Aorta (tissue), 5 donors: ENCODE measurements around the gene CAPN5. TPM values are rescaled to one million over a fixed set of nuclear protein-coding genes. Genes with fewer than 3 reads are reported as not detected.

Experiments
- ATAC-seq: fragments of 200-7000 bp; cut with Tn5 transposase; one replicate; pipeline ENCODE4 v1.9.1; 2022; ENCODE audit warnings: moderate library complexity; ENCODE audit not compliant: low FRiP score
- DNase-seq, 2 donors: peaks; one replicate each; pipeline ENCODE4 v3.0.0-alpha.2; 2020
- H3K27ac ChIP-seq, 2 donors: one replicate each; pipeline ENCODE4 v1.5.1; 2013; ENCODE audit warnings: low read length in 2 of 2, mild to moderate bottlenecking in 2 of 2, moderate library complexity in 2 of 2, control low read depth in 1 of 2, inconsistent platforms in 1 of 2, low read depth in 1 of 2
- H3K27me3 ChIP-seq, 2 donors: one replicate each; pipeline ENCODE4 v1.6.1; 2013; ENCODE audit warnings: control low read depth in 1 of 2, low read length in 1 of 2, mild to moderate bottlenecking in 1 of 2, moderate library complexity in 1 of 2; ENCODE audit not compliant: insufficient read depth in 2 of 2, control insufficient read depth in 1 of 2
- H3K36me3 ChIP-seq, 2 donors: one replicate each; pipeline ENCODE4 v1.6.1; 2013; ENCODE audit warnings: control low read depth in 1 of 2, low read length in 1 of 2, mild to moderate bottlenecking in 1 of 2; ENCODE audit not compliant: insufficient read depth in 2 of 2, control insufficient read depth in 1 of 2
- H3K4me1 ChIP-seq, 2 donors: one replicate each; pipeline ENCODE4 v1.6.1; 2013; ENCODE audit warnings: low read length in 2 of 2, control low read depth in 1 of 2, mild to moderate bottlenecking in 1 of 2, moderate library complexity in 1 of 2; ENCODE audit not compliant: insufficient read depth in 2 of 2, control insufficient read depth in 1 of 2
- H3K4me3 ChIP-seq, 2 donors: one replicate each; pipeline ENCODE4 v1.5.1; 2013; ENCODE audit warnings: low read length in 2 of 2, control low read depth in 1 of 2, mild to moderate bottlenecking in 1 of 2
- H3K9me3 ChIP-seq: one replicate; pipeline ENCODE4 v1.6.1; 2013; ENCODE audit warnings: mild to moderate bottlenecking, low read length; ENCODE audit not compliant: control insufficient read depth
- WGBS, 2 donors: extraction: QIAGEN DNeasy Blood & Tissue Kit; methylation state at CpG; one replicate each; pipeline ENCODE4 v1.1.7; 2013; 5-methylcytosine and 5-hydroxymethylcytosine counted together
- intact Hi-C, 2 donors: fragments of 100-400 bp; cut with DNase I; formaldehyde crosslinking; loops; one replicate each; pipeline versions ENCODE4 v1.14.2 to v1.15.0; 2022
- polyA plus RNA-seq, 2 donors: library from polyadenylated mRNA; stranded (reverse); fragments of 200-250 nt; gene quantifications; one replicate each; pipeline ENCODE4 v1.2.3, GENCODE V29; 2013
- total RNA-seq, 2 donors: library from RNA; stranded (reverse); fragmentation: NEBNext Ultra II Directional; extraction: Animal tissue kit (Norgen Biotek cat#: 25700); gene quantifications; one replicate each; pipeline ENCODE4 v1.2.1, GENCODE V29; 2021
- donor health status: healthy with polysubstance abuse.
- donor health status: Bipolar disorder and iron deficiency.
- donor health status: DM: no; HTN: no; CAD: no.
- donor health status: DM: no; HTN: no; CAD: no.
- donor health status: DM: yes; HTN: yes; CAD: no.

CAPN5 gene
- total and polyA plus RNA-seq, 4 donors: 6.9 to 22.4 (median 10.8) TPM

GRCh38 chr11:77029829-77030228, 36.9 kb upstream of the CAPN5 start:
- ATAC-seq: no peak
- H3K27ac ChIP-seq: no peak overlapping the region
- no peaks in the 10 kb centered on the region for H3K9me3 ChIP-seq
- H3K4me1 ChIP-seq: no peaks in the 10 kb centered on the region
- no peak overlapping the region for H3K4me3 ChIP-seq
- DNase-seq: no peak
- 70 to 75% methylated on average over 7 of the region's 7 CpGs for WGBS, 2 donors
- no peaks in the 10 kb centered on the region for H3K36me3 ChIP-seq
- H3K27me3 ChIP-seq: no peaks in the 10 kb centered on the region
- intact Hi-C loops: no loop called here

DNA sequence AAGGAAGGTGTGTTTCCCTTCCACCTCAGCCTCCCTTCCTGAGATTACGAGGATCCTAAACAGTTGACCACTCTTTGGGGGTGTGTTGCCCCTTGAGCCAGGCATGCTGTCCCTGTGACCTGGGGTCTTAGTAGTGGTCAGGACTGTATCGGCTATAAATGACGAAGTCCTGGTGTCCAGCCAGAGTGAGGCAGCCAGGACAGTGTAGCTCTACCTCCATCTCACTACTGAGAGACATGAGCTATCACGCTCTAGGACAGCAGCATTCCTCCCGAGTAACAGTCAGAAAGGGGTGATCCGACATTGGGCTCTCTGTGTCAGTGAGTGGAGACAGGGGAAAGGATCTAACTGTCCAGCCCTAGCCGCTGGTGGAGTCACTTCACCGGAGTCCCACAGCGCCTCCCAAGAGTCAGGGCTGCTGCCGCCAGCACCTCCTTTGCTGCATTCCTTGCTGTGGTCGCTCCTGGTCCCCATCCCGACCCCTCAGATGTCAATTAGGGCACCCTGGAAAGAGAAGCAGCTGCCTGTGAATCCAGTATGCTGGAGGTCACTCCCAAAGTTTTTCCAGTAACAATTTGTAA, 35.8 kb upstream of the CAPN5 start:
- no peak overlapping the region for H3K4me3 ChIP-seq
- no peak for DNase-seq

GRCh38 chr11:77031599-77031998, 35.2 kb upstream of the CAPN5 start:
- Histone ChIP-seq H3K36me3 (no peaks in the 10 kb centered on the region), H3K27ac (no peak overlapping the region), H3K27me3 (no peaks in the 10 kb centered on the region), H3K4me1 (no peaks in the 10 kb centered on the region), H3K4me3 (no peak overlapping the region), H3K9me3 (no peaks in the 10 kb centered on the region)
- ATAC-seq (no peak), DNase-seq (no peak)
- intact Hi-C loops: no loop called here
- 72% methylated on average over 3 of the region's 3 CpGs for WGBS, 2 donors

More for the DNA sequence above, 35.8 kb upstream of the CAPN5 start:
- ATAC-seq: no peak
- H3K4me1 ChIP-seq: no peaks in the 10 kb centered on the region
- intact Hi-C loops: no loop called here
- no peaks in the 10 kb centered on the region for H3K36me3 ChIP-seq
- no peaks in the 10 kb centered on the region for H3K27me3 ChIP-seq
- 72 to 74% methylated on average over 12 of the region's 12 CpGs for WGBS, 2 donors
- H3K9me3 ChIP-seq: no peaks in the 10 kb centered on the region
- no peak overlapping the region for H3K27ac ChIP-seq

GRCh38 chr11:77035039-77035438, 31.7 kb upstream of the CAPN5 start:
- H3K27me3 ChIP-seq: no peaks in the 10 kb centered on the region
- WGBS, 2 donors: 76 to 80% methylated on average over 2 of the region's 2 CpGs
- DNase-seq (no peak), ATAC-seq (no peak)
- no peaks in the 10 kb centered on the region for H3K4me1 ChIP-seq
- H3K36me3 ChIP-seq: no peaks in the 10 kb centered on the region
- intact Hi-C loops: no loop called here
- no peak overlapping the region for H3K4me3 ChIP-seq
- no peaks in the 10 kb centered on the region for H3K9me3 ChIP-seq
- no peak overlapping the region for H3K27ac ChIP-seq

- WGBS, 2 donors: 56 to 57% methylated on average over 5 of the region's 5 CpGs
- no peaks in the 10 kb centered on the region for H3K4me1 ChIP-seq
- H3K4me3 ChIP-seq: no peak overlapping the region
- H3K36me3 ChIP-seq: no peaks in the 10 kb centered on the region
- no peak overlapping the region for H3K27ac ChIP-seq
- ATAC-seq (no peak), DNase-seq (no peak)
- no peaks in the 10 kb centered on the region for H3K27me3 ChIP-seq
- H3K9me3 ChIP-seq: no peaks in the 10 kb centered on the region
- intact Hi-C loops: no loop called here
Observed at GRCh38 chr11:77035580-77035979, 31.2 kb upstream of the CAPN5 start.

DNA sequence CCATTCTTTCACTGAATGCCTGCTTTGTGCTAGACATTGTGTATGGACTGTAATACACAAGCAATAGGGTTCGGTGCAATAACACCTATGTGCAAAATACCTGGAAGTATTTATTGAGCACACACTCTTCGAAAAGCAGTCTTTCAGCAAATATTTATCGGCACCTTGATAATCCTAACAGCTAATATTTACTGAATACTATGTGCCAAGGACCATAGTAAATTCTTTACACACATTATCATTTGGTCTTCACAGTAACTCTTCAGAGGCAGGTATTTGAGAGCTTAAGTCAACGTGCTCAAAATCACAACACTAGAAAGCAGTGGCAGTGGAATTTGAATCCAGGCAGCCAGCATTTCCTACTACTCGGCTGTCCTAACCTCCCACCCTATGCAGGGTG, 30.4 kb upstream of the CAPN5 start:
- ATAC-seq (no peak), DNase-seq (no peak)
- intact Hi-C loops: no loop called here
- no peaks in the 10 kb centered on the region for H3K4me1 ChIP-seq
- no peak overlapping the region for H3K27ac ChIP-seq
- no peaks in the 10 kb centered on the region for H3K9me3 ChIP-seq
- 57 to 61% methylated on average over 5 of the region's 5 CpGs for WGBS, 2 donors
- H3K4me3 ChIP-seq: no peak overlapping the region
- H3K36me3 ChIP-seq: no peaks in the 10 kb centered on the region
- no peaks in the 10 kb centered on the region for H3K27me3 ChIP-seq

DNA sequence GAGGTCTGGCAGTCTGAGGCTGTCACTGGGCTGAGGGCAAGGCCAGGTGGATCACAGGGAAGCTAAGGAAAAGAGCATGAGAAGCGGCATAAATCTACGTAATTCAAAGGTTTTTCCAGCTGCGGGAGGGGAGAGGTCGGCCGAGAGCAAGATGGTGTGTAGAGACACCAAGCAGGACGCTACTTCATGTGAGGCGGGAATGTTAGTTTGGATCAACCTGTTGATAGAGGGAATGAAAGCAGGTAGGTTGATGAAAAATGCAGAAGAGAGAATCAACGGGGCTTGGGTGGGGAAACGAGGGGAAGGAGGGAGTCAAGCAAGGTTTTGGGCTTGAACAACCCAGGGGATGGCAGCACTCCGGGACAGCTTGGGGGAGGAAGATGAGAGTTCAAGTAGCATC, 29.7 kb upstream of the CAPN5 start:
- no peaks in the 10 kb centered on the region for H3K27me3 ChIP-seq
- no peak overlapping the region for H3K4me3 ChIP-seq
- H3K36me3 ChIP-seq: no peaks in the 10 kb centered on the region
- intact Hi-C loops: no loop called here
- no peaks in the 10 kb centered on the region for H3K4me1 ChIP-seq
- no peak overlapping the region for H3K27ac ChIP-seq
- WGBS, 2 donors: 80 to 81% methylated on average over 10 of the region's 10 CpGs
- H3K9me3 ChIP-seq: no peaks in the 10 kb centered on the region
- no peak for ATAC-seq
- no peak for DNase-seq

GRCh38 chr11:77038029-77038824, 28.5 kb upstream of the CAPN5 start:
- WGBS, 2 donors: 81 to 82% methylated on average over 10 of the region's 10 CpGs
- no peak for ATAC-seq
- intact Hi-C loops: no loop called here

DNA sequence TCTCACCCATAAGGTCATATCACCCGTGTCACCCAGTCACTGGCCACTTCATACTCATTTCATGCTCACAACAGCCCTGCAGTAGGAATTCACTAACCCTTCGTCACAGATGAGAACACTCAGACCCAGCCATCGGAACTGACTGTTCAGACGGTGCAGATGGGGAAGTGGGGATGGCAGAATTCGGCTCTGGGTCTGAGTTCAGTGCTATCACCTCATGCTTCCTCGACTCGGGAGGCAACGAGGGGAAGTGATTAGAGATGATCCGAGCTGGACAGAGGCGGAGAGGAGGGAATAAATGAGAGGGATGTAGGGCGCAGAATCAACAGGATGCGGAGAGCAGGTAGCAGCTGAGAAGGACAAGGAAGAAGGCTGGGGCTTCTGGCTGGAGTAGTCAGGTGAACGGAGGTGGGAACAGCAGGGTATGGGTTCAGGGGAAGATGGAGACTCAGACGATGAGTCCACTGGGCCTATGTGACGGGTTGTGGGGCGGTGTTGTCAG, 27.9 kb upstream of the CAPN5 start:
- no peak for DNase-seq

More at GRCh38 chr11:77038029-77038824, 28.5 kb upstream of the CAPN5 start:
- H3K27me3 ChIP-seq: no peaks in the 10 kb centered on the region
- no peaks in the 10 kb centered on the region for H3K36me3 ChIP-seq
- no peaks in the 10 kb centered on the region for H3K4me1 ChIP-seq
- H3K27ac ChIP-seq: no peak overlapping the region
- no peak overlapping the region for H3K4me3 ChIP-seq
- no peak for DNase-seq
- no peaks in the 10 kb centered on the region for H3K9me3 ChIP-seq

More for the DNA sequence above, 27.9 kb upstream of the CAPN5 start:
- no peaks in the 10 kb centered on the region for H3K4me1 ChIP-seq
- no peak overlapping the region for H3K27ac ChIP-seq
- H3K9me3 ChIP-seq: no peaks in the 10 kb centered on the region
- 79 to 82% methylated on average over 16 of the region's 16 CpGs for WGBS, 2 donors
- intact Hi-C loops: no loop called here
- no peak for ATAC-seq
- no peaks in the 10 kb centered on the region for H3K27me3 ChIP-seq
- H3K36me3 ChIP-seq: no peaks in the 10 kb centered on the region
- H3K4me3 ChIP-seq: no peak overlapping the region
